H1 (cell line): ENCODE measurements around the gene LHX8. TPM values are rescaled to one million over a fixed set of nuclear protein-coding genes. Genes with fewer than 3 reads are reported as not detected.

Experiments
- CTCF ChIA-PET: fragments of 300-600 bp; sonication (Branson Sonifier 250); formaldehyde crosslinking; loops from one replicate; lab custom pipeline; 2021; ENCODE audit not compliant: partially characterized antibody; lab: Charles Lee
- POLR2A ChIA-PET: fragments of 300-600 bp; sonication (Branson Sonifier 250); formaldehyde crosslinking; loops from one replicate; lab custom pipeline; 2021; ENCODE audit warnings: inconsistent platforms; ENCODE audit not compliant: partially characterized antibody; lab: Charles Lee
- DNase-seq, 2 experiments: peaks; one replicate each; pipeline versions ENCODE4 v3.0.0 to v3.0.0-alpha.2; 2010 to 2022; ENCODE audit warnings: low spot score in 2 of 2, low read depth in 1 of 2, mixed read lengths in 1 of 2
- FAIRE-seq: peaks from 2 replicates; lab custom pipeline; 2011; peaks lifted over from hg19 to GRCh38; lab: Jason Lieb, UNC
- H2AFZ ChIP-seq: 2 replicates; pipeline ENCODE4 v1.8.1; 2012; ENCODE audit warnings: low read length, inconsistent platforms
- H2AK5ac ChIP-seq: 2 replicates; pipeline ENCODE4 v1.6.1; 2013; ENCODE audit warnings: low read depth, low read length
- H2BK120ac ChIP-seq: replicated peaks from 2 replicates; pipeline ENCODE3; 2013; ENCODE audit warnings: low read depth, low read length, inconsistent platforms
- H2BK12ac ChIP-seq: 2 replicates; pipeline ENCODE4 v1.6.1; 2013; ENCODE audit warnings: low read depth, low read length
- H2BK15ac ChIP-seq: 2 replicates; pipeline ENCODE4 v1.6.1; 2013; ENCODE audit warnings: low read length
- H2BK20ac ChIP-seq: 2 replicates; pipeline ENCODE4 v1.6.1; 2013; ENCODE audit warnings: low read length
- H2BK5ac ChIP-seq: 2 replicates; pipeline ENCODE4 v1.6.1; 2013; ENCODE audit warnings: low read depth, low read length
- H3K14ac ChIP-seq: 2 replicates; pipeline ENCODE4 v1.6.1; 2013; ENCODE audit warnings: inconsistent platforms; ENCODE audit not compliant: insufficient read length
- H3K18ac ChIP-seq: 2 replicates; pipeline ENCODE4 v1.6.1; 2013; ENCODE audit warnings: low read length; ENCODE audit errors: extremely low read depth
- H3K23ac ChIP-seq: 2 replicates; pipeline ENCODE4 v1.6.1; 2013; ENCODE audit warnings: inconsistent platforms; ENCODE audit not compliant: insufficient read length
- H3K23me2 ChIP-seq: 2 replicates; pipeline ENCODE4 v1.6.1; 2013; ENCODE audit warnings: low read depth, low read length
- H3K27ac ChIP-seq: 2 replicates; pipeline ENCODE4 v1.6.1; 2011; ENCODE audit warnings: low read depth, low read length, inconsistent platforms
- H3K27me3 ChIP-seq, 4 experiments: replicated peaks in 1 of 4; 1 replicate in 1 of 4; 2 replicates in 3 of 4; pipeline versions ENCODE4 v1.6.1 to v1.8.1; 2011 to 2013; ENCODE audit warnings: low read length in 3 of 4, mild to moderate bottlenecking in 3 of 4, inconsistent platforms in 2 of 4, mixed read lengths in 2 of 4, moderate library complexity in 1 of 4; ENCODE audit not compliant: control insufficient read depth in 3 of 4, insufficient read depth in 3 of 4; ENCODE audit errors: extremely low read depth in 1 of 4
- H3K36me3 ChIP-seq, 4 experiments: 2 replicates each; pipeline versions ENCODE4 v1.6.1 to v1.8.1; 2011 to 2013; ENCODE audit warnings: mild to moderate bottlenecking in 4 of 4, low read length in 3 of 4, moderate library complexity in 2 of 4, control low read depth in 1 of 4, inconsistent platforms in 1 of 4; ENCODE audit not compliant: insufficient read depth in 4 of 4, control insufficient read depth in 2 of 4
- H3K4ac ChIP-seq: replicated peaks from 2 replicates; pipeline ENCODE3; 2013; ENCODE audit warnings: low read length, low read depth, mixed read lengths, inconsistent platforms; ENCODE audit not compliant: insufficient read length
- H3K4me1 ChIP-seq, 4 experiments: replicated peaks in 1 of 4; 1 replicate in 1 of 4; 2 replicates in 3 of 4; pipeline versions ENCODE4 v1.6.1 to v1.8.1; 2011 to 2013; ENCODE audit warnings: low read length in 3 of 4, inconsistent platforms in 2 of 4, mixed read lengths in 1 of 4; ENCODE audit not compliant: insufficient read depth in 4 of 4, control insufficient read depth in 3 of 4
- H3K4me2 ChIP-seq, 2 experiments: 2 replicates each; pipeline versions ENCODE4 v1.6.1 to v1.8.1; 2011 to 2013; ENCODE audit warnings: low read depth in 2 of 2, low read length in 2 of 2, control low read depth in 1 of 2, inconsistent platforms in 1 of 2, mild to moderate bottlenecking in 1 of 2; ENCODE audit not compliant: insufficient read depth in 1 of 2
- H3K4me3 ChIP-seq, 4 experiments: fragments of 200-600, 300-600 bp in 1 of 4; sonication (generic), shearing (Covaris generic), sonication (Bioruptor Twin) in 1 of 4; 2 replicates each; pipeline versions ENCODE4 v1.5.1 to v1.8.1; 2011 to 2016; ENCODE audit warnings: low read length in 4 of 4, low read depth in 3 of 4, control low read depth in 2 of 4, inconsistent platforms in 2 of 4, mild to moderate bottlenecking in 2 of 4, mixed read lengths in 1 of 4, moderate library complexity in 1 of 4; ENCODE audit not compliant: insufficient read depth in 2 of 4; ENCODE audit errors: extremely low read depth in 1 of 4
- H3K56ac ChIP-seq: replicated peaks from 2 replicates; pipeline ENCODE3; 2013; ENCODE audit warnings: low read depth, mild to moderate bottlenecking, mixed read lengths, low read length, inconsistent platforms; ENCODE audit not compliant: insufficient read length
- H3K79me1 ChIP-seq: 2 replicates; pipeline ENCODE4 v1.6.1; 2013; ENCODE audit warnings: low read depth, low read length, control low read depth
- H3K79me2 ChIP-seq, 2 experiments: 2 replicates each; pipeline versions ENCODE4 v1.6.1 to v1.8.1; 2012 to 2013; ENCODE audit warnings: low read length in 2 of 2, mild to moderate bottlenecking in 2 of 2, inconsistent platforms in 1 of 2; ENCODE audit not compliant: insufficient read depth in 2 of 2, control insufficient read depth in 1 of 2
- H3K9ac ChIP-seq, 4 experiments: replicated peaks in 1 of 4; 1 replicate in 1 of 4; 2 replicates in 3 of 4; pipeline versions ENCODE4 v1.6.1 to v1.8.1; 2011 to 2013; ENCODE audit warnings: low read depth in 3 of 4, low read length in 3 of 4, control low read depth in 2 of 4, mild to moderate bottlenecking in 2 of 4, moderate library complexity in 2 of 4, inconsistent platforms in 1 of 4; ENCODE audit errors: extremely low read depth in 1 of 4
- H3K9me3 ChIP-seq, 2 experiments: 2 replicates each; pipeline versions ENCODE4 v1.6.1 to v1.8.1; 2012 to 2013; ENCODE audit warnings: mild to moderate bottlenecking in 2 of 2, moderate library complexity in 2 of 2, control low read depth in 1 of 2, inconsistent platforms in 1 of 2, low read depth in 1 of 2, low read length in 1 of 2, mixed read lengths in 1 of 2; ENCODE audit not compliant: insufficient read depth in 2 of 2
- H4K20me1 ChIP-seq, 2 experiments: replicated peaks in 1 of 2; 2 replicates each; pipeline versions ENCODE3 to v1.8.1; 2011 to 2013; ENCODE audit warnings: inconsistent platforms in 2 of 2, low read length in 2 of 2, mild to moderate bottlenecking in 1 of 2; ENCODE audit not compliant: insufficient read depth in 2 of 2, control insufficient read depth in 1 of 2
- H4K5ac ChIP-seq: 2 replicates; pipeline ENCODE4 v1.6.1; 2013; ENCODE audit warnings: low read length, low read depth, mixed read lengths, inconsistent platforms; ENCODE audit not compliant: insufficient read length
- H4K8ac ChIP-seq: 2 replicates; pipeline ENCODE4 v1.8.0; 2013; ENCODE audit warnings: mild to moderate bottlenecking, moderate library complexity, low read length, inconsistent platforms; ENCODE audit not compliant: insufficient read depth; ENCODE audit errors: extremely low read depth
- H4K91ac ChIP-seq: replicated peaks from 2 replicates; pipeline ENCODE3; 2013; ENCODE audit warnings: low read length, mixed read lengths, inconsistent platforms; ENCODE audit not compliant: insufficient read length
- NANOG ChIP-seq: IDR thresholded peaks from 2 replicates; pipeline ENCODE4 v1.6.1; 2011; ENCODE audit warnings: low read length, low read depth, mild to moderate bottlenecking, inconsistent platforms; ENCODE audit not compliant: insufficient read depth, poor library complexity, severe bottlenecking
- SIRT6 ChIP-seq: IDR thresholded peaks from one replicate; pipeline ENCODE4 v1.7.1; 2012; ENCODE audit warnings: low read length, inconsistent platforms
- SP2 ChIP-seq: IDR thresholded peaks from 2 replicates; pipeline ENCODE4 v1.6.1; 2012; ENCODE audit warnings: mild to moderate bottlenecking, low read length, inconsistent platforms
- ZNF274 ChIP-seq: IDR thresholded peaks from 2 replicates; pipeline ENCODE4 v1.7.0; 2012; ENCODE audit warnings: low read length, borderline replicate concordance; ENCODE audit errors: extremely low read depth
- WGBS, 2 experiments: shearing (Covaris generic) in 1 of 2; methylation state at CpG; one replicate each; pipeline versions ENCODE4 v1.1.6 to v1.1.7; 2013 to 2015; ENCODE audit warnings: low lambda C conversion rate in 2 of 2, mixed read lengths in 2 of 2, inconsistent platforms in 1 of 2, low coverage in 1 of 2, missing lambda C conversion rate in 1 of 2; ENCODE audit not compliant: insufficient replicate concordance in 2 of 2, insufficient coverage in 1 of 2, insufficient read length in 1 of 2; ENCODE audit errors: extremely low coverage in 1 of 2, missing lambda C conversion rate in 1 of 2; 5-methylcytosine and 5-hydroxymethylcytosine counted together
- polyA plus RNA-seq, 7 experiments: library from polyadenylated mRNA; depleted of rRNA in 3 of 7; stranded (reverse) in 5 of 7; unstranded in 2 of 7; fragments of >200 nt in 5 of 7; fragments of 200-250 nt in 2 of 7; gene quantifications; 1 replicate in 5 of 7; 2 replicates in 1 of 7; 4 replicates in 1 of 7; pipeline versions ENCODE4 v1.2.1 to v1.2.3, GENCODE V29; 2011 to 2013; ENCODE audit warnings: missing spikeins in 2 of 7, mixed read lengths in 2 of 7
- total RNA-seq: library from RNA; stranded (reverse); fragmentation: NEBNext Ultra II Directional; extraction: Animal tissue kit (Norgen Biotek cat#: 25700); gene quantifications from 2 replicates; pipeline ENCODE4 v1.2.1, GENCODE V29; 2021

The LHX8 gene
- total and polyA plus RNA-seq, 2 of the 8 experiments (the other 6 are each of a cell fraction or from before 2014, with no cell fraction given): 0.50 to 1.2 TPM

DNA sequence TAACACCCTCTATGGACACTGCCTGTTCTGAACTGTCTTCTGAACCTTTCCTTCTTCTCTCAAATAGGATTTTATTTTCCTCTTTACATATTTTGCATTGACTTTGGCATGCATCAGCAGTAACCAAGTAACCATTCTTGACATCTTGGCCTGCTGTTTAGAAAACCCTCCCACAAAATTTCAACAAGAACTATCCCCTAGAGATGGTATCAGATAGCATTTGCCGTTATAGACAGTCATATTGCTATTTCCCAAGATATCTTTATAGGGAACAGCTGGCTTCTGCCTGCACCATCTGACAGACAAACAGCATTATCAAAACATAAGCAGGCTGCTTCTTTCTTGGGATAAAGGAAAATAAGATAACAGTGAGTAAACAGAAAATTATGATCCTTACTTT is 54.7 kb downstream of the LHX8 start:
- H3K27me3 ChIP-seq: no peaks in the 10 kb centered on the region
- no peak overlapping the region for H3K9ac ChIP-seq
- POLR2A ChIA-PET: no interaction called here
- H2BK120ac ChIP-seq: no peak overlapping the region
- no peaks in the 10 kb centered on the region for H4K20me1 ChIP-seq
- no peak overlapping the region for H2BK15ac ChIP-seq
- no peak overlapping the region for H2BK5ac ChIP-seq
- no peak overlapping the region for H3K56ac ChIP-seq
- H3K9me3 ChIP-seq: no peaks in the 10 kb centered on the region
- no peak overlapping the region for H2BK12ac ChIP-seq
- no peak overlapping the region for H3K4me3 ChIP-seq
- H3K79me1 ChIP-seq: no peaks in the 10 kb centered on the region
- H3K27ac ChIP-seq: no peak overlapping the region
- H2BK20ac ChIP-seq: no peak overlapping the region
- WGBS, 2 experiments: 90% methylated on average over 1 of the region's 1 CpG; no CpG with 5 or more reads in 1 of the 2 experiments
- H4K5ac ChIP-seq: no peak overlapping the region
- H3K14ac ChIP-seq: no peak overlapping the region
- no peak overlapping the region for H3K4me2 ChIP-seq
- H4K8ac ChIP-seq: no peak overlapping the region
- H3K36me3 ChIP-seq: no peaks in the 10 kb centered on the region
- no peaks in the 10 kb centered on the region for H3K23me2 ChIP-seq
- no peak overlapping the region for H3K4ac ChIP-seq
- no peak overlapping the region for H3K18ac ChIP-seq
- H4K91ac ChIP-seq: no peak overlapping the region
- FAIRE-seq (no peak), DNase-seq (no peak)
- CTCF ChIA-PET: interaction anchor here (1.4 kb wide), 1 partner anchor 136 kb away, joined by 4 read pairs; no protein-coding TSS in a partner anchor
- H2AK5ac ChIP-seq: no peak overlapping the region
- no peak overlapping the region for H2AFZ ChIP-seq
- no peak overlapping the region for H3K23ac ChIP-seq
- TF ChIP-seq SP2 (no peak), SIRT6 (no peak), ZNF274 (no peak), NANOG (no peak)
- TF ChIP-seq, all 59 proteins: peak for 0
- H3K79me2 ChIP-seq: no peaks in the 10 kb centered on the region
- H3K4me1 ChIP-seq: no peaks in the 10 kb centered on the region
